ENCODE results near the gene MYO3A.

Gene MYO3A, protein sequence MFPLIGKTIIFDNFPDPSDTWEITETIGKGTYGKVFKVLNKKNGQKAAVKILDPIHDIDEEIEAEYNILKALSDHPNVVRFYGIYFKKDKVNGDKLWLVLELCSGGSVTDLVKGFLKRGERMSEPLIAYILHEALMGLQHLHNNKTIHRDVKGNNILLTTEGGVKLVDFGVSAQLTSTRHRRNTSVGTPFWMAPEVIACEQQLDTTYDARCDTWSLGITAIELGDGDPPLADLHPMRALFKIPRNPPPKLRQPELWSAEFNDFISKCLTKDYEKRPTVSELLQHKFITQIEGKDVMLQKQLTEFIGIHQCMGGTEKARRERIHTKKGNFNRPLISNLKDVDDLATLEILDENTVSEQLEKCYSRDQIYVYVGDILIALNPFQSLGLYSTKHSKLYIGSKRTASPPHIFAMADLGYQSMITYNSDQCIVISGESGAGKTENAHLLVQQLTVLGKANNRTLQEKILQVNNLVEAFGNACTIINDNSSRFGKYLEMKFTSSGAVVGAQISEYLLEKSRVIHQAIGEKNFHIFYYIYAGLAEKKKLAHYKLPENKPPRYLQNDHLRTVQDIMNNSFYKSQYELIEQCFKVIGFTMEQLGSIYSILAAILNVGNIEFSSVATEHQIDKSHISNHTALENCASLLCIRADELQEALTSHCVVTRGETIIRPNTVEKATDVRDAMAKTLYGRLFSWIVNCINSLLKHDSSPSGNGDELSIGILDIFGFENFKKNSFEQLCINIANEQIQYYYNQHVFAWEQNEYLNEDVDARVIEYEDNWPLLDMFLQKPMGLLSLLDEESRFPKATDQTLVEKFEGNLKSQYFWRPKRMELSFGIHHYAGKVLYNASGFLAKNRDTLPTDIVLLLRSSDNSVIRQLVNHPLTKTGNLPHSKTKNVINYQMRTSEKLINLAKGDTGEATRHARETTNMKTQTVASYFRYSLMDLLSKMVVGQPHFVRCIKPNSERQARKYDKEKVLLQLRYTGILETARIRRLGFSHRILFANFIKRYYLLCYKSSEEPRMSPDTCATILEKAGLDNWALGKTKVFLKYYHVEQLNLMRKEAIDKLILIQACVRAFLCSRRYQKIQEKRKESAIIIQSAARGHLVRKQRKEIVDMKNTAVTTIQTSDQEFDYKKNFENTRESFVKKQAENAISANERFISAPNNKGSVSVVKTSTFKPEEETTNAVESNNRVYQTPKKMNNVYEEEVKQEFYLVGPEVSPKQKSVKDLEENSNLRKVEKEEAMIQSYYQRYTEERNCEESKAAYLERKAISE (N-terminal part only)
- 0 to 0.18 (median 0) reads per million in 4 experiments for total RNA-seq

DNA sequence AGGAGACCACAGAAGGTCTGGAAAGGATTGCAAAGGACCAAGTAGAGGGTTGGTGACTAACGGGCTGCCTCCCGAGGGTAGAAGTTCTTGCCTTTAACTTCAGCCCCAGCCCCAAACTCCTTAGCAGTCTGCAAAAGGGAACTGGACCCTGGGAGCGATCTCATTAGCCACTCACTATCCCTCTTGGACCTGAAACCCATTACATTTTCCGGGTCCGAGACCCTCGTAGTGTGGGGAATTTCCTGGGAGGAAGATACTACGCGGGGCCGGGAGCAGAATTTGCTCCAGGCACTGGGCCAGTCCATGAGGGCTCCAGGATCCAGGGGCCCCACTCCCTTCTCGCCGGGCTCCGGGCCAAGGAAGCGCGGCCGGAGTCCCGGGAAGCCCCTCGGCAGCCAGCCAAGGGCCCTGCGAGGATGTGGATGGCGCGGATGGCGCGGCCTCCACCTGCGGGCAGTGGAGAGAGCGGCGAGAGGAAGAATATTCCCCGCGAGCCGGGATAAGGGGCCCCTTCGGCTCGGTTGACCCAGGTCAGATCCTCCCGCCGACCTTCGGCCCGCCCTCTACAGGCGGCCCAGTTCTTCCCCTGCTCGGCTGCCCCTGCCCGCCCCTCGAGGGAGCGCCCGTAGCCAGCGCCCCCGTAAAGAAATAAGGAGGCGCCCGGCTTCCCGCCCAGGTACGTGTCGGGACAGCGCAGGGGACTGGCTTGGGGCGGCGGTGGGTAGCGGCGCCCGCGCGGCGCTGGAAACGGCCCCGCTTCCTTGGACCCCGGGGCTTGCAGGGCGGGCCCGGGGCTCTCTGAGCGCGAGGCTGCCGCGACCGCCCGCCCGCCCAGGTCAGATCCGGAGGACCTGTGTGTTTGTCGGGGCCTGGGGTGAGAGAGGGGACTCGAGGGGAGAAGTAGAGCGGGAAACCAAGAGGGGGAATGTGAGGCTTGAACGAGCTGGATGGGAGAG, at the start of gene MYO3A:
Gene MYO3A, plus strand, starts transcription at position 577 of the 956 bp plus-strand sequence. CDS start 17,882 bp downstream, outside the sequence.
- no peak for DNase-seq

DNA sequence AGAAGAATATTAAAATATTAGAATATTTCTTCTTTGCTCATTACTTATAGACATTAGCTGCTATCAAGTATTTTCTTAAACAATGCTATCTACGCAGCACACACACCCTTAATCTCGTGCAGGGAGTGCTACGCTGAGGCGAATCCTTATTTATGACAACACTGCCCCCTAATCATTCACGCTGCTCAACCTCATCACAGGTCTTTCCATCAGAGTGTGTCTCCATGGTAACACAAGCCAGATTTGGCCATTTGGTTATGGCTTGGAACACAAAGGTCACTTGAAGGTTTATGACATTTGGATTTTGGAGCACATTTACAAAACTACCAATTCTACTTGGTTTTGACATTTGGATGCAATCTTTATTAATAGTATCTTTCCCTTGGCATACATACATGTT, 45.4 kb upstream of the MYO3A start:
- DNase-seq = no peak

DNA sequence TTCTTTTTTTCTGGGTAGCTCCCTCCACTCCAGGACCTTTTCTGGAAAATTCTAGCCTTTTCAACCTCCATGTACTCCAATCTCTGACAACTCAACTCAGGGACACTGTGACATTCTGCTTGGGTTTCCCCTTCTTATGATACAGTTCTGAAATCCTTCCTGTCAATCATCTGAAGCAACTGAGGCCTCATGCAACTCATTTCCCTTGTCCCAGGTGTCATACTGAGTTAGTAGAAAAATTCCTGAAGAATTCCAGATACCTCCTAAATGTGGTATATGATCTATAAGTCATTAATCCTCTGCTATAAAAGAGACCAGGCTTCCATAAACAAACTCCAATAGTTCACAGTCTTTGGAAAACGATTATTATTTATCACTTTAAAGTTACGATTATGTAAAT, 43.0 kb upstream of the MYO3A start:
- no peak for DNase-seq

DNA sequence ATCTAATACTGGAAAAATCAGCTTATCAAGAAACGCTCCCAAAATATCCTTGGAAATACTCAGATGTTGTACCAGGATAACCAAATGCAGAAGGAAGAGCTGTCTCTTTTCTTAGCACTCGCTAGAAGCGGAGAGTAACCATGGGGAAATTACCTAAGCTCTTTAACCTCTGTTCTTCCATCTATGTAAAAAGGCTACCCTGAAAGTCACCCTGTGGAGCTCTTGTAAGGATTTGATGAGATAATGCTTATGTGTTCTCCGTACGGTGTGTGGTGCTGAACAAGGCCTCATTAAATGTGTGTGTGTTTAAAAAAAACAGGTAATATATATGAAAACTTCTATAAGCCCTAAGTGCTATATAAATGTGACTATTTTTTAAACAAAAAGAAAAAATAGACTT, 38.2 kb upstream of the MYO3A start:
- no peak for DNase-seq

DNA sequence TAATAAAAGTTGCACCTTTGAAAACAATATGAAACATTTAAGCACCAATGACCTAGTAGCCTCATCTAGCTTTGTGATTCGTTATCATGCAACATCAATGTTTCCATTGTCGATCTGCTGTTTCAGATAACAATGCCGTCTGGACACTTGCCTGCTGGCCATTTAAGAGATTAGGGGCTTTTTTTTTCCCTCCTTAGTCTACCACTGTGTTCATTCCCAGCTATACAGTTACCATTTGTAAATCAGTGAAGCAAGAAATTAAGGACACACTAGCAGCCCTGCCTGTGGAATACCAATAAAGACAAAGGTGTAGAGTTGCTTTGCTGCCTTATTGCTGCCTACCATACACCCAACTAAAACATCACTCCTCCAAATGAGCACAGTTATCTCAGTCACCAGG, 37.6 kb upstream of the MYO3A start:
- DNase-seq = no peak

DNA sequence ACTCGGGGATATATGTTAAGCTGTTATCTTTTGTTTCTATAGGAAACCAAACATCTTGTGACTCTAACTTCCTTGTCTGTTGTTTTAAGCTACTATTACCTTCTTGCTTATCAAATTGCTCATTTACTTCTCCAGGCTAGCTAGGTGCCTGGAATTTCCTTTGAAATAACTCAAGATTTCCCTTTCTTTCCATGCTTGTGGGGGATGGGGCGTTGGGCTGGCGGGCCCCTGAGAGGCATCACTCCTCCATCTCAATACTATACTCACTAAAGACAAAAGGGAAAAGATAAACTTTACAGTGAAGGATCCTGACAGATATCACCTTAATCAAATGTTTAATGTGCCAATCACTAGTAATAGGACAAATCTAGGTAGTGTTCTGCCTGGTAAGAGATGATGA, 34.7 kb upstream of the MYO3A start:
- no peak for DNase-seq

DNA sequence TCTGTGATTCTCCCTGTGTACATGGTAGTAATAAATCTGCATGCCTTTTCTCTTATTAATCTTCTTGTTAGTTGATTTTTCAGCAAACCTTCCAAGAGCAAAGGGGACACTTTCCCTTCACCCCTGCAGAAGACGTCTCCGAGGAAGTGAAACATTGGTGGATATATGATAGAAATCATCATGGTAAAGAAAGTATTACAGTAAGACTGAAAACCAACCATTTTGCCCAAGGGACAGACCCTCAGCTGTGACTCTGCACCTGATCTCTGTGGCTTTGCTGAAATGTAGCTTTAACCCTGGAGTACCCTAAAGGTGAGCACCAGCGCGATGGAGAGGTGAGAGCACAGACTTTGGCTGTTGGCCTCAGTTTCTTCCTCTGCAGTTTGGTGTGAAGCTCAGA, 32.8 kb upstream of the MYO3A start:
- DNase-seq = no peak

DNA sequence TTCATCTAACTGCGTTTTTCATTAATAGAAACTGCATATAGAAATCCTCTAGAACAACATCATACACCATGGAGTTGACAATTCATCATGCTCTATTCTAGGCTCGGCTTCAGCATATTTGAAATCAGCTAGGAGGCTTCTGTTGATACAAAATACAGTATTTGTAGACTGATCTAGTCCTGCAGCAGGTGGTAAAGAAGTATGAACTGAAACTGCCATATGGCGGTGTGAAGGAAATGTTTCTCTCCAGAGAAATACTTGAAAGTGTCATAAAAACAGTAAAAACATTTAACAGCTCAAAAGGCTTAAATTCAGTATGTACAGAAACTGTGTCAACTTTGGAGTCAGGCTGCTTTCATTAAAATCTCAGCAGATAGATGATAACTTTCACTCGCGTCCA, 32.0 kb upstream of the MYO3A start:
- no peak for DNase-seq

DNA sequence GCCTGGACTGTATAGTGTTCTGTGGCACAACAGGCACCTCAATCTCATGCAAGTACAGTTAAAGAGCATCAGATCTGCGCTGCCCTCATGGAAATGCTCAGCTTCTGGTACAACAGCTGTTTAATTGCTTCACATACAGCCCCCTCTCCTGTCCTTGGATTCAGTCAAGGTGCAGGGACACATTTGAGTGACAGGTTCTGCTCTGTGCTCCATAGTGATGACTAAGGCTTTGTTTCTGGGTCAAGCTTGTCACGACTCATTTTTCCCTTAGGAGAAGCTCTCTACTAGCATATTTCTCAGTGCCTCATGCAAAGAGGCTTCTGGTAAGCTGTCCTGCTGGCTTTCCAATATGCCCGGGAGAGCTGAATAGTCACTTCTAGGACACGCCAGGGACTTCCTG, 26.8 kb upstream of the MYO3A start:
- DNase-seq = no peak

DNA sequence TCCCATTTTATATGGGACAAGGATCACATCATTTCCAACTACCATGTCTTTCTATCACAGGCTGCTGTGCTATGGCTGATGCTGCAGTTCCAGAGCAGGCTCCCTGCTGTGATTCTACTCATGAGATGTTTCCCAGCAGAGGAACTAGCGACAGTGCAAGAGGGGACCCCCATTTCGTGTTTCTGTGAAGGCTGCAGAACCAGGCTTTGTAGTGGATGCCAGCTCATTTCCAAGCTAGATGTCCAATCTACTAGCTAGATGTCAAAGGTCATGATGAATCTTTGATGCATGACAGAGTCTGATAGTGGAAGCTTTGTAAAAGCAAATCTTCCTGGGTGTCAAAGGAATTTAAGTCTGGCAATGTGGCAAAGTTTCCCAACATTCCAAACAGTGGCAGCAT, 21.2 kb upstream of the MYO3A start:
- DNase-seq = no peak

DNA sequence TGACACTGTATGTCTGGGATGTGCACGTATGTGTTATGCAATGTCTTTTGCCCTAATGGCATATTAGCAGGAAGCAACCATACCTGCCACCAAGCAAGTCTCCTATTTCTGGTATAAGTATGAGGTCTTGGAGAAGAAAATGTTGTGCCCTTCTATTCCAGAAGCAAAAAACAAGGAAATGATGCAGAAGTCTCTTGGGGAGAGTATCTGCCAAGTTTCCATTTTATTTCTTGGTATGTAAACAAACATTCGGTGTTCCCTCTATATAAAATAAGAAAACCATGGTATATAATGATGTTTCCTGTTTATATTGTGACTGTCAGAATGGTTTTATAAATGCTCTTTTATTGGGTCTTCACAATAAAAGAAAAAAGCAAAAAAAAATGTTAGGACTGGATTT, 19.3 kb upstream of the MYO3A start:
- no peak for DNase-seq

DNA sequence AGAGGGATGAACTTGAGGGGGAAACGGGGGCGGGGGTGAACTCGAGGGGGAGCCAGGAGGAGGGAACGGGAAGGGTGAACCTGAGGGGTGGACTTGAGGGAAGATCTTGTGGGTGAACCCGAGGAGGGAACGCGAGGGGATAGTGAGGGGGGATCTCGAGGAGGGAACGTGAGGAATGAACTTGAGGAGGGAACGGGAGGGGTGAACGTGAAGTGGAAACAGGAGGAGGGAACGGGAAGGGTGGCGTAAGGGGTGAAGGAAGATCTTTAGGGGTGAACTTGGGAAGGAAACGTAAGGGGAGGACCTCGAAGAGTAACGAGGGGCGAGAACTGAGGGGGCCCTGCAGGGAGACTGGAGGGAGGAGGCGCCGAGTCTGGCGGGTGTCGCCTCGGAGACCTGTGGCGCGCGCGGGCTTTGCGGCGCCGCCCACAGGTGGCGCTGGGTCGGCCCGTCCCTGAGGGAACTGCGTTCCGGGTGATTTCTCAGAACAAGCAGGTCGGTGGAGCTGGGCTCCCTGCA, 651 bp downstream of the MYO3A start:
- DNase-seq = no peak

DNA sequence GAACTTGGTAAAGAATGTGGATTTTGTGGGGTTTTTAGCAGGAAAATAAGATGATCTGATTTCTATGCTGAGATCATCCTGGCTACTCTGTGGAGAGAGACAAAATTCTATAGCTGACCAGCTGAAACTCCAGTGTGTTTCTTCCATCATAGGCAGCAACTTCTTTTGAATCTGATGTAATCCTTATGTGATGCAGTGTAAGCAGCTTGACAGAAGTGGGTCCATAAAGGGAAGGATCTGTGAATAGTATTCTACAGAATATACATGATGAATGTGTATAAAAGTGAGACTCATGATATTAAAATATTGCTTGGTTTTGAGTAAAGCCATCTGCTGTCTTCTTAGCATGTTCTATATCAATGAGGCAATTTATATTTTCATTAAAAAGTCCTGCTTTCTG, 4.4 kb downstream of the MYO3A start:
- no peak for DNase-seq

DNA sequence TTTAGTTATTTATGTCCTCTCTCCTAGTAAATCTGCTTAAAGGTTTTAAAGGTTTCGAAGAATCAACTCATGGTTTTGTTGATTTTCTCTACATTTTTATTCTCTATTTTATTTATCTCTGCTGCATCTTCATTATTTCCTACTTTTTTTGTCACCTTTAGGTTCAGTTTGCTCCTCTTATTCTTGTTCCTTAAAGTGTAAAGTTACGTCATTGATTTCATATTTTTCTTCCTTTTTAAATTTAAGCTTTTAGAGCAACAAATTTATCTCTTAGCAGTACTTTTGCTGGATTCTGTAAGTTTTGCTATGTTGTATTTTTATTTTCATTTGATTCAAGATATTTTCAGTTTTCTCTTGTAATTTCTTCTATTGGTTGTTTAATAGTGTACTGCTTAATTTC, 10.7 kb downstream of the MYO3A start:
- no peak for DNase-seq

DNA sequence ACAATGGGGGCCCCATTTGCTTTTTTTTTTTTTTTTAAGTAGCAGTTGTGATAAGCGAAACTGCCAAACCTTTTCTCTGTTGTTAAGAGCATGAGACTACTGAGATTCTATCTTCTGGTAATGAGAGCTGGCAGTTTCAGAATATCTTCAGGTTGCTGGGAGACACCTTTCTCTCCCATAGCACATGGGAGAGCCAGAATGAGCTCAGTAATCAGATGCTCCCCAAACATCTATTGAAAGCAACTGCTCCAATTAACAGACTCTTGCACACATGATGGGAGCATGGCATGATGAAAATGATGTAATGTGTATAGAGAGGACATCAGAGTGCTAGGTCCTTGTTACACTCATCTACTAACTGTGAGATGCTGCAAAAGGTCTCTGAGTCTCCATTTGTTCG, 18.8 kb downstream of the MYO3A start:
- no peak for DNase-seq

DNA sequence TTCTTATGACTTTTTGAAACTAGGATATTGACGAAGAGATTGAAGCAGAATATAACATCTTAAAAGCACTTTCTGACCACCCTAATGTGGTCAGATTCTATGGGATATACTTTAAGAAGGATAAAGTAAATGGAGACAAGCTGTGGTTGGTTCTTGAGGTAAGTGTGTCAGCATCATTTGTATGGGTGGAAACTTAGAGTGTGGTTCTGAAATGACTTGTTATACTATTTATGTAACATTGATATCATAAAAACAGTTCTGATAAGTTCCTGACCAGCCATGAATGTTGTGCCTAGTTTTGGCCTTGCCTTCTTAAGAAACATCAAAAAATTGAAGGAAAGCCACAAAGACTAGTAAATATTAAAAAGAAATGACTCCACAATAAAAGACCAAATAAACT, 20.8 kb downstream of the MYO3A start:
- DNase-seq = no peak

DNA sequence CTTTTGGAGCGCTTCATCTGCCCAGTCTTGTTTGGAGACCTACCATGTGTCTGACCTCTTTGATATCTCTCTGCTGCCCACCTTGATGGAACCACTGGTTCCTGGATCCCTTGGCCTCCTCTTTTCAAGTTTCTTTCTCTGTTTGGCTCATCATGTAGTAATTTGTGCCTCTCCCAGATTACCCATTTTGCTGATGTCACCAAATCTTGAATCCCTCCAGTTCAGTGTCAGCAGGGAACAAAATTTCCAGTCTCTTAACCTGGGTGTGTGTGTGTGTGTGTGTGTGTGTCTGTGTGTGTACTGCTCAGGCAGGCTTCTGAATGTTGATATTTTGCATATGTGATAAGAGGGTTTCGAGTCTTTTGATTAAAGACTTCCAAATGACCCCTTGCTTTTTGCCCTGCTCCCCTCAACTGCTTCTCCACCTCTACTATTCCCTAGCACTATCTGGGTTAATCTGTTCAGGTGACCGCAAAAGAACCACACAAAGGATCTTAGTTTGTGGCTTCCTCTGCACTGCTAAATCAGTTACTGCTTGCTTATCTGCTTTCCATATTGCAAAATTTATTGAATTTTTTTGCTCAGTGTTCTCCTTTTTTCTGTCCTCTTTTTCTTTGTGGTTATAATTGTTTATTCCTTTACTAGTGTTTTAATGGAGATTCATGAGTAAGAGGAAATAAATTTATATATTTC, 25.7 kb downstream of the MYO3A start:
- DNase-seq = no peak

DNA sequence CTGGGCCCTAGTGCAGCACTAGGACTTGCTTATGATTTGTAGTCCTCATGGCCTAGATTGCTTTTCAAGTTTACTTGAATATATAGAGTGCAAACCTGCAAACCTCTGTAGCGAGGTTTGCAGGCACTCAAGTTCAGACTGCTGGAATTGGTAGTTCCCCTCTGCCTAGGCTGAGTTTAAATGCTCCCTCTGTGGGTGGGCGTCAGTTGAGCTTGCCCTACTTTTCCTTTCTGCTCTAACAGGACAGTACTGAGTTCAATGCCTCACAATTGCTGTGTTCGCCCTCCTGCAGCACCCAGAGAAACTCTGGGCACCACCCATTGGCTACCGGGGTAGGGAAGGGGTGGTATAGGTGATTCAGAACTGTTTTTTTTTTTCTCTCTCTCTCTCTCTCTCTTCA, 31.6 kb downstream of the MYO3A start:
- no peak for DNase-seq

DNA sequence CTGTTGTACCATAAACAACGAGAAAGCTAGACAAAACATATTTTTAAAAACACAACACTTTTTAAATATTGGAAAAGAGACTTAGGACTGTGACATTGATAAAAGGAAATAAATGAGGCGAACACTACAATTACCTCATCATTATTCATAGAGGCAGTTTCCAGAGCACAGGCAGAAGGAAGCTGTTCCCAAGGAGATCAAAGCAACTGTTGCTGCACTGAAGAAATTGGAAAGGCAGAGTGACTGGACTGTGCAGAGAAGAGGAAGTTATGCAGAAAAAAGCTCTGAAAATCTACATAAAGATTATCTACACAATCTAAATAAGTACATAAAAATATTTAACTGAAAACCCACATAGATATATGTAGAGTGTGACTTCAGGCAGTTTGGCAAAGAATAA, 32.8 kb downstream of the MYO3A start:
- no peak for DNase-seq

DNA sequence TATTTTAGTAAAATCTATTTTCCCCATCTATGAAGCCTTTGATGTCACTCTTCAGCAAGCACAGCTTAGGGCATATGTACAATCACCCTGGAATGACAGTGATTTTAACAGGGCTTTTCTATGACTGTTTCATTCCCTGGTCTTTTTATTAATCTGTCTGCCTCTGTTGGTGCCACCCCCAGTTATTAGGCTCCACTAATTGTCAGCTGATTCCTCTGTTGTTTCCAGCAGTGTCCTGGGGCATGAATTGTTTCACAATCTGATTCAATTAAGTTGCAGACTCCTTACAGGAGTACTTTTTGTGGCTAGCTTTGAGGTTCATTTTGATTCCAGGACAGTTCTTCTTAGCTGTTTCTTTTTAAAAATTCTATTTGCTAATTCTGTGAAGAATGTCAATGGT, 38.6 kb downstream of the MYO3A start:
- no peak for DNase-seq

DNA sequence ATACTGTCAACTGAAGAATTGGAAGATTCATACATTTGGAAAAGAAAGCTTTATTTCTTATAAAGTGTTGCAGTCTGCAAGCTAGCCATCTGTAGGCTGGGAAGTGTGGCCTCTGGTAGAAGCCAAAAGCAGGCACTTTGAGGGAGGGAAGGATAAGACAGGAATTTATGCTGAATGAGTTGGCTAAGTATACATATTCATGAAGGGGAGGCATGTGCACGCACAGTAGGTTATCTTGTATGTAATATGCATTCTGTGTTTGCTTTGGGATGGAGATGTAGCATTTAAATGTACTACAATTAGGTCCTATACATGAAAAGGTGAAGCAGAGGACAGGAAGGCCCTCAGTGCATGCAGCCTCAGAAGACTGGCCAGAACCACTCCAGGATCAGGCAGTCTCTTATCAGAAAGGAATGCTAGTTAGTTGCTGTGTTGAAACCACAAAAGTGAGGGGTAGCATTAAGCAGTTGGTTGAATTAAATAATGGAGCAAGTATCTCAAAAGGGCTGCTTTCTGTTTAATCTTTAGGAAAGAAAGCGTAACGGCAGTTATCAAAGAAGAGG, 40.9 kb downstream of the MYO3A start:
- no peak for DNase-seq
